Vagina (tissue), 2 donors: Measurements from ENCODE around the gene ARL5C. TPM values are rescaled to one million over a fixed set of nuclear protein-coding genes. Genes with fewer than 3 reads are reported as not detected.
A peak's percentile ranks its signal among the peaks of the same experiment; 100 is the strongest.

ENCODE experiments used
- DNase-seq, 2 donors: peaks; one replicate each; pipeline ENCODE4 v3.0.0-alpha.2; 2017; ENCODE audit errors: extremely low spot score in 2 of 2
- H3K27ac ChIP-seq: fragments of 200-600 bp; sonication (generic); one replicate; pipeline ENCODE4 v1.5.1; 2019
- H3K27me3 ChIP-seq: fragments of 200-600 bp; sonication (generic); one replicate; pipeline ENCODE4 v1.5.1; 2019
- H3K36me3 ChIP-seq, 2 donors: fragments of 200-600 bp; sonication (generic); one replicate each; pipeline ENCODE4 v1.5.1; 2017 to 2019
- H3K4me1 ChIP-seq: fragments of 200-600 bp; sonication (generic); one replicate; pipeline ENCODE4 v1.5.1; 2019
- H3K4me3 ChIP-seq, 2 donors: fragments of 200-600 bp; sonication (generic); 1 replicate in 1 of 2; 2 replicates in 1 of 2; pipeline ENCODE4 v1.5.1; 2016 to 2019
- H3K9me3 ChIP-seq: fragments of 200-600 bp; sonication (generic); one replicate; pipeline ENCODE4 v1.5.1; 2019
- CTCF ChIP-seq, 3 experiments: fragments of 450-650 bp in 2 of 3; fragments of 200-600 bp in 1 of 3; sonication (generic) in 1 of 3; IDR thresholded peaks; one replicate each; pipeline ENCODE4 v1.5.1; 2017 to 2019; ENCODE audit warnings: antibody characterized with exemption in 3 of 3, mild to moderate bottlenecking in 2 of 3, moderate library complexity in 2 of 3
- POLR2A ChIP-seq, 2 donors: fragments of 450-650 bp; IDR thresholded peaks; one replicate each; pipeline ENCODE4 v1.6.1; 2017; ENCODE audit warnings: antibody characterized with exemption in 2 of 2, mild to moderate bottlenecking in 2 of 2, moderate library complexity in 2 of 2
- POLR2AphosphoS5 ChIP-seq, 2 donors: sonication (generic); formaldehyde crosslinking; IDR thresholded peaks; one replicate each; pipeline ENCODE4 v1.9.0; 2017; ENCODE audit warnings: antibody characterized with exemption in 2 of 2, mild to moderate bottlenecking in 2 of 2, low read depth in 1 of 2; ENCODE audit not compliant: insufficient read depth in 1 of 2
- intact Hi-C: fragments of 100-400 bp; cut with DNase I; formaldehyde crosslinking; loops from one replicate; pipeline ENCODE4 v1.15.1; 2023
- total RNA-seq: library from RNA; depleted of rRNA; stranded (reverse); fragments of >200 nt; gene quantifications from one replicate; pipeline ENCODE4 v1.2.3, GENCODE V29; 2016

ARL5C gene
- total RNA-seq, 1 donor from 2014 or later: not detected

GRCh38 chr17:39166437-39167335 is 725 bp upstream of the ARL5C start:
- Histone ChIP-seq H3K27me3 (no peaks in the 10 kb centered on the region), H3K4me3 (no peak overlapping the region), H3K27ac (no peak overlapping the region), H3K36me3 (no peaks in the 10 kb centered on the region), H3K4me1 (peaks cover 25% of the 10 kb centered on the region), H3K9me3 (no peaks in the 10 kb centered on the region)
- TF ChIP-seq POLR2AphosphoS5 (IDR thresholded peaks at IDR 0.05; ENCODE audit: insufficient read depth in 1 of 2, low read depth in 1 of 2): no peak
- no peak for TF ChIP-seq POLR2A (IDR thresholded peaks at IDR 0.05)
- TF ChIP-seq CTCF (IDR thresholded peaks at IDR 0.05): no peak
- intact Hi-C loops: loop anchor here (10.0 kb wide), 1 partner anchor 78 kb away; no protein-coding TSS in a partner anchor
- no peak for DNase-seq

GRCh38 chr17:39165178-39165840 is 652 bp downstream of the ARL5C start:
- H3K4me1 ChIP-seq: peaks cover 25% of the 10 kb centered on the region
- H3K36me3 ChIP-seq: no peaks in the 10 kb centered on the region
- peak overlapping the region; percentile 51 to 59 for H3K4me3 ChIP-seq
- no peaks in the 10 kb centered on the region for H3K27me3 ChIP-seq
- intact Hi-C loops: loop anchor here (10.0 kb wide), 1 partner anchor 79 kb away; no protein-coding TSS in a partner anchor
- H3K9me3 ChIP-seq: no peaks in the 10 kb centered on the region
- DNase-seq: no peak
- peak overlapping the region; percentile 50 for H3K27ac ChIP-seq
- no peak for TF ChIP-seq POLR2AphosphoS5 (IDR thresholded peaks at IDR 0.05; ENCODE audit: insufficient read depth in 1 of 2, low read depth in 1 of 2)
- TF ChIP-seq POLR2A (IDR thresholded peaks at IDR 0.05): no peak
- TF ChIP-seq CTCF (IDR thresholded peaks at IDR 0.05): no peak

- DNase-seq: no peak
- H3K4me3 ChIP-seq: peak overlapping the region; percentile 51 to 59
- H3K9me3 ChIP-seq: no peaks in the 10 kb centered on the region
- intact Hi-C loops: loop anchor here (10.0 kb wide), 1 partner anchor 80 kb away; no protein-coding TSS in a partner anchor
- TF ChIP-seq POLR2AphosphoS5 (IDR thresholded peaks at IDR 0.05; ENCODE audit: insufficient read depth in 1 of 2, low read depth in 1 of 2) (peak; percentile 28), CTCF (IDR thresholded peaks at IDR 0.05) (peak; percentile 48 to 78 (median 69)), POLR2A (IDR thresholded peaks at IDR 0.05) (no peak)
- H3K27me3 ChIP-seq: no peaks in the 10 kb centered on the region
- H3K4me1 ChIP-seq: peaks cover 25% of the 10 kb centered on the region
- H3K27ac ChIP-seq: peak overlapping the region; percentile 50
- H3K36me3 ChIP-seq: no peaks in the 10 kb centered on the region
These were observed 1.3 kb downstream of the ARL5C start for GRCh38 chr17:39164675-39165143.

DNA sequence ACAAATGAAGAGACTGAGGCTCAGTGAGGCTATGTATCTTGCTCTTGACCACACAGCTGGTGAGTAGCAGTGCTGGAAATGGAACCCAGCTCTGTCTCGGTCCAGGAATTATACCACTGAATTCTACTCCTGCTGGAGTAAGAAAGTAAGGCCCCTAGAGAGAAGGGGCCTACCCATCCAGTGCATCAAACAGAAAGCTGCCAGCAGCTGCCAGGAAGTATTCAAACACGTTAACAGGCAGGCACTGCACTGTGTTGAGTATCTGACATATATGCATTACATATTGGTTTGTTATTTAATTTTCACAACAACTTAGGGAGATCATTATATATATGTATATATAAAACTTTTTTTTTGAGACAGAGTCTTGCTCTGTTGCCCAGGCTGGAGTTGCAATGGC is 4.0 kb downstream of the ARL5C start:
- Histone ChIP-seq H3K27me3 (no peaks in the 10 kb centered on the region), H3K36me3 (no peaks in the 10 kb centered on the region), H3K4me1 (peaks cover 22% of the 10 kb centered on the region), H3K27ac (no peak overlapping the region), H3K4me3 (no peak overlapping the region), H3K9me3 (no peaks in the 10 kb centered on the region)
- DNase-seq: no peak
- intact Hi-C loops: loop anchor here (10.0 kb wide), 1 partner anchor 83 kb away; no protein-coding TSS in a partner anchor
- no peak for TF ChIP-seq POLR2A (IDR thresholded peaks at IDR 0.05)
- TF ChIP-seq POLR2AphosphoS5 (IDR thresholded peaks at IDR 0.05; ENCODE audit: insufficient read depth in 1 of 2, low read depth in 1 of 2): no peak
- no peak for TF ChIP-seq CTCF (IDR thresholded peaks at IDR 0.05)
